ENCODE results near the gene GMPR.

DNA sequence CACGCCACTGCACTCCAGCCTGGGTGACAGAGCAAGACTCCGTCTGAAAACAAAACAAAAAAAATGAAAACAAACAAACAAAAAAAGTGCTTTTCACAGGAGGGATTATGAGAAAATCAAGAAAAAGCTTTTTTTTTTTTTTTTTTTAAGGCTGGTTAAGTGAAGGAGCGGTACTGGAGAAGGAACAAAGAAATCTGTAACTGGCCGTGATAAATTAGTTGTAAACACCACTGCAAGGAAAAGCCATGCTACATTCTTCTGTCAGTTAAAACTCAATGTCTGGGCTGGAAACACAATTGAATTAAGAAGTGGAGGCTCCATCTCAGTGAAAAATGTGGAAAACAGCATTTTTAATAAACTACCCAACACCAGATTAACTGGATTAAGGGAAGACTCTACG is 6.3 kb upstream of the GMPR start:
- TF ChIP-seq CSRNP3 (CRISPR knock-in tag; IDR thresholded peaks at IDR 0.05) (no peak), ZNF8 (CRISPR knock-in tag; IDR thresholded peaks at IDR 0.05) (no peak), ZFP30 (CRISPR knock-in tag; IDR thresholded peaks at IDR 0.05) (no peak), ESRRG (CRISPR knock-in tag; IDR thresholded peaks at IDR 0.05) (no peak), ZFP3 (CRISPR knock-in tag; IDR thresholded peaks at IDR 0.05) (no peak), ZC3H10 (CRISPR knock-in tag; IDR thresholded peaks at IDR 0.05) (no peak), ARNTL (CRISPR knock-in tag; IDR thresholded peaks at IDR 0.05; ENCODE audit: borderline replicate concordance, low read depth) (no peak)
